DMS153 treated with DMSO at 0.1 percent for 48 hours (cell line): ENCODE results near the gene LARP4.
A peak's percentile ranks its signal among the peaks of the same experiment; 100 is the strongest.
"Not testable (repeated sequence)": the region's sequence is repeated elsewhere in the genome, so short reads cannot be mapped to it uniquely, and the experiment has no call there.

Experiments used
- DNase-seq: peaks from one replicate; lab custom pipeline; 2025; ENCODE audit not compliant: unreplicated experiment; lab: John Stamatoyannopoulos, UW

Gene LARP4

DNA sequence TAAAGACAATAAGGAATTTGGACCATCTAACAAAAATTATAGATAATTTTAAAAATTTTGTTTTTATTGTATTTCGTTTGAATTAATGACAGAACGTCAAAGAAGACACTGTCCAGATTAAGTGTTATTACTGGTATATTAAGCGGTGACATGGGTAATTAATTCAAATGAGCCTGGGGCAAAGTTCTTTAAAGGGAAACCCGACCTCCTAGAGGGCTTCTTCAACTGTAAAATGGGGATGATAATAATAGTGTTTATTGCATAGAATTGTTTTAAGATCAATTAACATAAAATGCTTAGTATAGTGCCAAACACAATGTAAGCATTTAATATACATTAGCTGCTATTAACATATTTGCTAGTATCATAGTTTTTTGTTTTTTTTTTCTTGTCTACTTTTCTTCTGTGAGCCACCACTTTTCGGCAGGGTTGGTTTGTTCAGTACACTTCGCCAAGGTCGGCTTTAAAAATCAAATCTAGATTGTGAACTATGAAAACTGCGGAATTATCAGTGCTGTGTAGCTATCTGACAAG is 514 bp upstream of the LARP4 start:
- no peak for DNase-seq

DNA sequence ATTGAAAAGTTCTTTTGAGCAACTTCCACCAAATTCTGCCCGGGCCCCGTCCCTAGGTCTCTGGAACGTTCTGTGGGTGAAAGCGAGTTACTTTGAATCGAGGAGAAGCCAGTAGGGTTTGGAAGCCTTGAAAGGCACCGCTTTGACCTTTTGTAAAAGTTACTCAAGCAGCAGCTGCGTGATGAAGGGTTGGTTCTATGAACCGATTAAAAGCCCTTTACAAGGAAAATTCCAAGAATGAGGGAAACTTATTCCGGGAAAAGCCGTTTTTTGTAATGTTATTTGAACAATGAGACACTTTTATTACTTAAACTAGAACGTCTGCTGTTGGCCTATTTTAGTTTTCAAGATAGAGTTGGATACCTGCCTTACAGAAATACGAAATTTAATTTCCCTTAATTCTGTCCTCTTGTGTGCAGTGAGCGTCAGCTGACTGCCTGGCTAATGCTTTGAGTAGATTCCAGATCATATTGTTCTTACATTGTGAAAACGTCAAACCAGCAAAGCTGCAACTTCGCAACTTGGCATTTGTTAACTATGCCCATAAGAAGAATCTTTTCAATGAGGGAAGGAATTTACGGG is 906 bp downstream of the LARP4 start:
- no peak for DNase-seq

DNA sequence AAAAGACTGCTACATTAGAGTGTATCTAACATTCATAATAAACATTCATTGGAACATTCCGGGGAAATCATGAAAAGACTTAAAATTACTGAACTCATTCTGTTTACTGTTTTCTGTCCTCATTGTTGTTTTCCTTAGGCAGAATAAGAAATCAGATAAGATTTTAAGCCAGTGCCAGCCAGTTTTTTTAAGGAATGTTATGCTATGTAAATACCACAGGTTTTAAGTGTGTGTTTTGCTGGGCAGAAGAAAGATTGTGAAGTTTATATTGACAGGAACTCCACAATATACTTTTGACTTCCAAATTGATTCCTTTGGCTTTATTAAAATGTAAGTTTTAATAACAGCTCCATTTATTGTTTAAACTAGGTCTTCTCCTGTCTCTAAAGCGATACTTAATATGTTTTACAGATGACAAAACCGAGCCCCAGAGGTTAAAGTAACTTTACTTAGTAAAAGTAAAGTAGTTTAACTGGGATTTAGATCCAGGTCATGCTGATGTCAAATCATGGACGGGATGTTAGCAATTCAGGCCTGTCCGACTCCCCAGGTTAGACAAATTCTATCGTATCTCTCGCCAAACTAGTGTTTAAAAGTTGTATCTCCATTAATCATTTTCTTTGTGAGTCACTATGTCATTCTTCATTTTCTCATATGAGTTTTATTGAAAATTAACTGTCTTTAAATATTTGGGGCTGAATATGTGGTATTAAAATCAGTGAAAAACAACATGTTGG is 1.7 kb downstream of the LARP4 start:
- no peak for DNase-seq

DNA sequence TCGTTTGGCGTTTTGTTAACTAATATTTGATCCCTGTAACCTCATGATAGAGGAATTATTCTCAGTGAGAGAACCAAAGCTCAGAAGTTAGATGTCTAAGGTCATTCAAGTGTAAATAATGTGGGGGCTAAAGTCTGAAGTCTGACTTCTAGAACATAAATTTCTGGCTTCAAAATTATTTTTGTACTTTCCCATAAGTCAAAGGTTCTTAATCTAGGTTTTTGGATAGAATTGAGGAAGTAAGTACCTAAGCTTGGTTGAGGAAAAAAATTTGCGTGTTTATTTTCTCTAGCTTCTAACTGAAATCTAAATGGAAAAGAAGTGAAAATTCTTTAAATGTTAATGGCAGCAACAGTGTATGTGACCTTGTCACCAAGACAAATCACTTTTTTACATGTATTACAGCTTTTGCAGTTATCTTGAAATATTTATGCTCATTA is 2.3 kb downstream of the LARP4 start:
- DNase-seq, result no peak

DNA sequence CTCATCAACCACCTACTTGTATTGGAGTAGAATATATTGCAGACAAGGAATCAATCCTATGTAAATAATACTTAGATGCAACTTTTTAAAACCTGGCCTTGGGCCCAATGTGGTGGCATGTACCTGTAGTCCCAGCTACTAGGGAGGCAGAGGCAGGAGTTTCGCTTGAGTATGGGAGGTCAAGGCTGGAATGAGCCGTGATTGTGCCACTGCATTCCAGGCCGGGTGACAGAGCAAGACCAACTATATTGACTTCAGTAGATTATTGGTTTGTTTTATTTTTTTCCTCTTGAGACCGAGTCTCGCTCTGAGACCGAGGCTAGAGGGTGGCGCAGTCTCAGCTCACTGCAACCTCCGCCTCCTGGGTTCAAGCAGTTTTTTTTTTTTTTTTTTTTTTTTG is 3.6 kb downstream of the LARP4 start:
- DNase-seq, result no peak

DNA sequence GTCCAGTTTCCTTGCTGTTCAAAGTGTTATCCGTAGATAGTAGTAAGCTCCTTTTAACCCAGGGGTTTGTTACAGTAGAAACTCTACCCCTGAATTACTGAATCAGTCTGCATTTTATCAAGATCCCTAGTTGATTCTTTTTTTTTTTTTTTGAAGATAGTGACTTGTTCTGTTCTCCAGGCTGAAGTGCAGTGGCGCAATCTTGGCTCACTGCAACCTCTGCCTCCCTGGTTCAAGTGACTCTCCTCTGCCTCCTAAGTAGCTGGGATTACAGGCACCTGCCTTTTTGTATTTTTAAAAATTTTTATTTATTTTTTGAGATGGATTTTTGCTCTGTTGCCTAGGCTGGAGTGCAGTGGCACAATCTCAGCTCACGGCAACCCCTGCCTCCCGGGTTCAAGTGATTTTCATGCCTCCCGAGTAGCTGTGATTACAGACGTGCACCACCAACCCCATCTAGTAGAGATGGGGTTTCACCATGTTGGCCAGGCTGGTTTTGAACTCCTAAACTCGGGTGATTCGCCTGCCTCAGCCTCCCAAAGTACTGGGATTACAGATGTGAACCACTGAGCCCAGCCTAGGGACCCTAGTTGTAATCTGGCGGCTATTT is 10.5 kb downstream of the LARP4 start:
- no peak for DNase-seq

DNA sequence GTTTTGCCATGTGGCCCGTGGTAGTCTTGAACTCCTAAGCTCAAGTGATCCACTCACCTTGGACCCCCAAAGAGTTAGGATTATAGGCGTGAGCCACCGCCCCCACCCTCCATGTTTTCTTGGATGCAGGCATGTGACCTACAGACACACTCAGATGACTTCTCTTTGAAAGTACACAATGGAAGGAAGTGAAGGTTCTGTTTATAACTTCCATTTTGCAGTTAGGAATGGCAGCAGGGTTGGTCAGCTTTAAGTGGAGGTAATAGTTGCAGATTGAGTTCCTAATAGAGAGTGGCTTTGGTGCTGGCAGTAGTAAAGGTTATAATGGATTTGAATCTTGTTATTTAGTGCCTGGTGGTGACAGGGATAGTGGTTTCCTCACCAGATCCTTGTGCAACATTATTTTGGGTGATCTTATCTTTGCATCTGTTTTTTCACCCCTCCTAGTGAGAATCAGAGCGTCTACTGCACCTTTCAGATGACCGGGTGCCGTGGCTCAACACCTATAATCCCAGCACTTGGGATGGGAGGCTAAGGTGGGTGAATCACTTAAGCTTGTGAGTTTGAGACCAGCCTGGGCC is 15.3 kb downstream of the LARP4 start:
- DNase-seq, result no peak

DNA sequence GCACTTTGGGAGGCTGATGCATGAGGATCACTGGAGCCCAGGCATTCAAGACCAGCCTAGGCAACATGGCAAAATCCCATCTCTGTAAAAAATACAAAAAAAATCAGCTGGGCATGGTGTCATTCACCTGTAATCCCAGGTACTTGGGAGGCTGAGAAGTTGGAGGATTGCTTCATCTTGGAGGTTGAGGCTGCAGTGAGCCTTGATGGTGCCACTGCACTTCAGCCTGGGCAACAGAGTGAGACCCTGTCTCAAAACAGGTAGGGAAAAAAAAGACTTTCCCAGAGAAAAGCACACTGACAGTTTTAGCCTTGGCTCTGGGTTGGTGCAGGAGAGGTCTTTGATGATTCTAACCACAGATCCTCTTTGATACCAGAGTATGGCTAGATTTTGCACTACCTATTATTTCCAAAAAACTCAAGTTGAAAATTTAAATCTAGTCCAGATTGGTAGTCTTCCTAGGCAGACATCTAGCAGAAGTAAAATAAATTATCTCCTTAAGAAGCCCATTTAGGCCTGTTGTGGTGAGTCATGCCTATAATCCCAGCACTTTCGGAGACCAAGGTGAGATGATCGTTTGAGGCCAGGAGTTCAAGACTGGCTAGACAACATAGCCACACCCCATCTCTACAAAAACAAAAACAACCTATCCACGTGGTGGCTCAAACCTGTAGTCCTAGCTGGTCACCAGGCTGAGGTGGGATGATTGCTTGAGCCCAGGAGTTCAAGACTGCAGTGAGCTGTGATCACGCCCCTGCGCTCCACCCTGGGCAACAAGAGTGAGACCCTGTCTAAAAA is 18.6 kb downstream of the LARP4 start:
- DNase-seq, result no peak

DNA sequence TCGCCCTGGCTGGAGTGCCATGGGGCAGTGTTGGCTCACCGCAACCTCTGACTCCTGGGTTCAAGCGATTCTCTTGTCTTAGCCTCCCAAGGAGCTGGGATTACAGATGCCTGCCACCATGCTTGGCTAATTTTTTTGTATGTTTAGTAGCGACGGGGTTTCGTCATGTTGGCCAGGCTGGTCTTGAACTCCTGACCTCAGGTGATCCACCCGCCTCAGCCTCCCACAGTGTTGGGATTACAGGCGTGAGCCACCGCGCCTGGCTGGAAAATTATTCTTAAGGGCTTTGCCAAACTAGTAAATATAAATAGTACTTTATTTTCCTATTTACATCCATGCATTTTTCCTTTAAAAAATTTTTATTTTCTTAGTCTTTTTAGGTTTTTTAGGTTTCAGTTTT is 22.2 kb downstream of the LARP4 start:
- not testable (repeated sequence) for DNase-seq

DNA sequence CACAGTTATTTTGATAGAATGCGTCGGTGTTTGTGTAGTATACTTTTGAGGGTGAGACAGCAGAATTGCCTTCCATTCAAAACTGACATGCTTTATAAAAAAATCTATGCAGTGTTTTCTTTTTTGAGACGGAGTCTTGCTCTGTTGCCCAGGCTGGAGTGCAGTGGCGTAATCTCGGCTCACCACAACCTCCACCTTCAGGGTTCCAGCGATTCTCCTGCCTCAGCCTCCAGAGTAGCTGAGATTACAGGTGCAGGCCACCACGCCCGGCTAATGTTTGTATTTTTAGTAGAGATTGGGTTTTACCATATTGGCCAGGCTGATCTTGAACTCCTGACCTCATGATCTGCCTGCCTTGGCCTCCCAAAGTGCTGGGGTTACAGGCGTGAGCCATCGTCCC is 22.7 kb downstream of the LARP4 start:
- not testable (repeated sequence) for DNase-seq

DNA sequence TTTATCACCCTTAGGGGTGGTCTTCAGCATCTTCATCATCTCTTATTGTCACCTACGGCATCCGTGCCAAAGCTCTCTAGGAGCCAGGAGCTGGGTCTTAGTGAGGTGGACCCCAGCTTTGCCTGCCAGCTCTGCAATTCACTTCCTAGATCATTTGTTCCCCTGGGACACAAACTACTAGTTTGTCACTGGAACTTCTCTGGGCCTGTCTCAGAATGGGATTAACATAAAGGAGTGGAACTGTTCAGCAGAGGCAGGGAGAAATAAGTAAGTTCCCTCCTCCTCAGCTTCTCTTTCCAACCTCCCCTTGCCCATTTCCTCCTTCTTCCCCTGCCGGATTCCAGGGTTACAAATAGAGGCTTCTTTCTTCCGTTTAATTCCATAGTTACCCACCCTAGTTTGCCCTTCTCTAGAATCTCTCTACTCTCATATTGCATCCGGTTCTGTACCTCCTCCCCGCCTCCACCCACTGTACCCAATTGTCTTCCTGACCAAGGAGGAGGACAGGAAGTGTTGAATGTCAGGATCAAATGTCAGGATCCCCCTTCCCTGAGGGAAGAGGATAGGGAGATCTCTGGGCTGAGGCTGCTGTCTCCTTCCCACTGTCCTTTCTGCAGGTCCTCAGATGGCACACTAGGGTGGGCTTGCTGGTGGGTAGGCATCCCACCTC is 25.0 kb downstream of the LARP4 start:
- DNase-seq, result peak; percentile 40

DNA sequence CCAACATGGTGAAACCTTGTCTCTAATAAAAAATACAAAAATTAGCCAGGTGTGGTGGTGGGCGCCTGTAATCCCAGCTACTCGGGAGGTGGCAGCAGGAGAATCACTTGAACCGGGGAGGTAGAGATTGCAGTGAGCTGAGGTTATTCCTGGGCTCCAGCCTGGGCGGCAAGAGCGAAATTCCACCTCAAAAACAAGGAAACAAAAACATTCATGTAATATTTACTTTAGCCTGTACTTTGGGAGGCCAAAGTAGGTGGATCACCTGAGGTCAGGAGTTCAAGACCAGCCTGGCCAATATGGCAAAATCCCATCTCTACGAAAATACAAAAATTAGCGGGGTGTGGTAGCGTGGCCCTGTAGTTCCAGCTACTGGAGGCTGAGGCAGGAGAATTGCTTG is 31.0 kb downstream of the LARP4 start:
- DNase-seq, result not testable (repeated sequence)

DNA sequence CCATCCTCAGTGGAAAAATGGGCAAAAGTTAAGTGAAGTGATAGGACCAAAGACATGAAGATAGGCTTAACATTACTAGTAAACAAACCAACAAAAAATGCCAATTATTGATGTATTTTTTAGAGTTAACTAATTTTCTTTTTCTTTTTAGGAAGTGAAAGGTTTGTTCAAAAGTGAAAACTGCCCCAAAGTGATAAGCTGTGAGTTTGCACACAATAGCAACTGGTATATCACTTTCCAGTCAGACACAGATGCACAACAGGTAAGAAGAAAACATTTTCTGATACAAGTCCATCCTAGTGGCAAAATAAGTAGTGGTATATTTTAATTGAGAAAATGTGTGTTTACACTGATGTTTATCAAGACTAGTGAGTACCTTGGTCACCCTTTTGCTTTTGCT is 39.6 kb downstream of the LARP4 start:
- no peak for DNase-seq

DNA sequence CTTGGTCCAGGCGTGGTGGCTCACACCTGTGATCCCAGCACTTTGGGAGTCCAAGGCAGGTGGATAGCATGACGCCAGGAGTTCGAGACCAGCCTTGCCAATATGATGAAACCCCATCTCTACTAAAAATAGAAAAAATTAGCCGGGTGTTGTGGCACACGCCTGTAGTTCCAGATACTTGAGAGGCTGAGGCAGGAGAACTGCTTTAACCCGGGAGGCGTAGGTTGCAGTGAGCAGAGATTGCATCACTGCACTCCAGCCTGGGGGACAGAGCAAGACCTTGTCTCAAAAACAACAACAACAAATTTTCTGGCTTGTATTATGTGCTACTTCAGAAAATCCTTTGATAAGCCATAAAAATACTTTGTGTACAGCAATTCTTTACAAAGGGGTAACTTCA is 41.1 kb downstream of the LARP4 start:
- DNase-seq, result no peak

DNA sequence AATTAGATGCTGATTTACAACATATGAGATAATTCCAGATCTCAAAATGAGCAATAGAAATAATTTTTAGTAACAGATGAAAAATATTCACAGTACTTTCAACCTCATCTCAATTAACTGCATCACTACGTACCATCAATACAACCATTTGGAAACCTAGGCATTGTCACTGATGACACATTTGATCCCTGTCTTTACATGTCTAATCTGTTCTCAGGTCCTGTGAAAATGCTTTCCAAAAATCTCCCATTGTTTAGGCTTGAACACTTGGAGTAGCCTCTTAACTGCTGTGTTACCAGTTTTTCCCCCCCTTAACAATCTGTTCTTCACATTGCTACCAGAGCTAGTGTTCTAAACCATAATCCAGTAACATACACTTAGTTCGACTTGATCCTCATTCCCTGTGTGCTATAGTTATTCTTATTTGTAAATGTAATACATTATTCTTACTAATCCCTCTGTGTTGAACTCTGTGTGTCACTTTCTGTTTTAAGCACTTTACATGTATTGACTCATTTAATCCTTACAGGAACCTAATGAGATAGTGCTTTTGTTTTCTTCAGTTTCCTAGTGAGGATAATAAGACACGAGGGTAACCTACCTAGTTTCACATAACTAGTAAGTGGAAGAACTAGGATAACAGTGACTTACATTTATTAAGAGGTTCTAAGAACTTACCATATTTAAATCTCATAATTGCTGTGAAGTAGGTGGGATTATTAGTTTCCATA is 41.7 kb downstream of the LARP4 start:
- no peak for DNase-seq

DNA sequence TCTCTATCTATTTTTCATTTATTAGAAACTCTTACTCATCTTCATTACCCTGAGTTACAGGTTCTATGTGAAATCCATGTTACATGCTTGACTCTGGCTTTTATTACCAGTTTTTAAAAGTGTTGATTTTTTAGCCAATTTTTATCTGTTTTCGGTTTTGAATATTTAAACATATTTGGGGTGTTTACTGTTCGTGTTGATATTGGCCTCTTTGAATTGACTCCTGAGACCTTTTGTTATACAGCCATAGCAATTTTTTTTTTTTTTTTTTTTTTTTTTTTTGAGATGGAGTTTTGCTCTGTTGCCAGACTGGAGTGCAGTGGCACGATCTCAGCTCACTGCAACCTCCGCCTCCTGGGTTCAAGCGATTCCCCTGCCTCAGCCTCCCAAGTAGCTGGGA is 49.0 kb downstream of the LARP4 start:
- not testable (repeated sequence) for DNase-seq

DNA sequence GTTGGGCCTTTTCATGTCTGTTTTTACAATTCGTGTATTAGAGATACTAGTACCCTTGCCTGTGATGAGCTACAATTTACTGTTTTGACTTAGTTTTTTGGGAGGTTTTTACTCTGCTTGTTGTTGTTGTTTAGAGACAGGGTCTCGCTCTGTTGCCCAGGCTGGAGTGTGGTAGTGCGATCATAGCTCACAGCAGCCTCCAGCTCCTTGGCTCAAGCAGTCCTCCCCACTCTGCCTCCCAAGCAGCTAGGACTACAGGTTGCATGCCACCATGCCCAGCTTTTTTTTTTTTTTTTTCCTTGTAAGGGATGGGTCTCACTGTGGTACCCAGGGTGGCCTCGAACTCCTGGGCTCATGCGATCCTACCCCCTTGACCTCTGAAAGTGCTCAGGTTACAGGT is 52.1 kb downstream of the LARP4 start:
- DNase-seq, result no peak

DNA sequence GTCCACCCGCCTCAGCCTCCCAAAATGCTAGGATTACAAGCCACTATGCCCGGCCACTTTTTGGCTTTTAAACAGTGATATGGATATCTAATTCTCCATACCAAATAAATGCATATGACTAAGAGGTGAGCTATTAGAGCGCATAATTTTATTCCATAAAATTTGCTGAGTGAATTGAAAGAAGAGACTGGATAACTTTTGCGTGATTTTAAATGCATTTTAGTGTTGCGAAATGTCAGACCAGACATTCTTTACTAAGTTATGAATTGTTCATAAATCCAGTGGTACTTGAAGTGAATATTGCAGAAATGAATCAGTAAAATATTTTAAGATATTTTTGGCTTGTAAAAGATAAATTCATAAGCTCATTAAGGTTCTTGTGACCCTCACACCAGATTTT is 53.2 kb downstream of the LARP4 start:
- no peak for DNase-seq

DNA sequence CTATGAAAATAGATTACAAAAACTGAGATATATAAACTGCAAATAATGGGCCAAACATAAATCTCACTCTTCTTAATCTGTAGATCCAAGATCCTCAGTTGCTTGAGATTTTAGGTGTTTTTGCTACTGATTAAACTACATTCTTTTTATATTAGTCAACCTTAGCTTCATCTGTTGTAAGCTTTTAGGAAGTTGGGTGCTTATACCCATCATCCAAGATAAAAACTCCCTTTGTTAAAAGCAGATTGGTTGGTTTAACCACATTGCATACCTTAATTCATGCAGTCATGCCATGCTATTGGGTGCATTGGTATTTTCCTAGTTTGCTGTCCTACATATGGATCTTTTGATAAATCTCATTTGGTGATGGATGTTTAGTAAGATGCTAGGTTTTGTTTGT is 57.9 kb downstream of the LARP4 start:
- DNase-seq, result no peak

DNA sequence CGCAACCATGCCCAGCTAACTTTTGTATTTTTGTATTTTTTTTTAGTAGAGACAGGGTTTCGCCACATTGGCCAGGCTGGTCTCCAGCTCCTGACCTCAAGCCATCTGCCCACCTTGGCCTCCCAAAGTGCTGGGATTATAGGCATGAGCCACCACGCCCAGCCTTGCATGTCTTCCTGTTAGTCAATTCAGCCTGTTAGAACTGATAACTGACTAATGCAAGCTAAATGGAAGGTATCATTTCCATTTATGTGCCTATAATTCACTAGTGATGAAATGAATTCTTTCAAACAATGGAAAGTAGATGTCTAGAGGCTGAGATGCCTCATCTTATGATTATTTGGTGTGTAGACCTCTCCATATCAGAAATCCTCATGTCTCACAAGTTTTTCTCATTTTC is 66.8 kb downstream of the LARP4 start:
- DNase-seq, result no peak
